ENCODE measurements around the gene LMX1B.

Gene LMX1B

GRCh38 chr9:126612813-126613641 lies 701 bp upstream of the LMX1B start:
- no peak for DNase-seq (ENCODE audit: low spot score)
- in situ Hi-C loops (cut with MboI; ENCODE audit: low sequenced_read_pairs, unreplicated experiment): no loop called here
- no peak for TF ChIP-seq CTCF (IDR thresholded peaks at IDR 0.05; ENCODE audit: borderline replicate concordance, control extremely low read depth, extremely low read depth, insufficient read depth, missing control alignments)

- in situ Hi-C loops (cut with MboI; ENCODE audit: low sequenced_read_pairs, unreplicated experiment): no loop called here
- DNase-seq (ENCODE audit: low spot score): no peak
- TF ChIP-seq CTCF (IDR thresholded peaks at IDR 0.05; ENCODE audit: borderline replicate concordance, control extremely low read depth, extremely low read depth, insufficient read depth, missing control alignments): no peak
These were observed 343 bp downstream of the LMX1B start for GRCh38 chr9:126614088-126614454.

- TF ChIP-seq CTCF (IDR thresholded peaks at IDR 0.05; ENCODE audit: borderline replicate concordance, control extremely low read depth, extremely low read depth, insufficient read depth, missing control alignments): no peak
- in situ Hi-C loops (cut with MboI; ENCODE audit: low sequenced_read_pairs, unreplicated experiment): no loop called here
- DNase-seq (ENCODE audit: low spot score): no peak
These were observed 922 bp downstream of the LMX1B start for GRCh38 chr9:126614455-126615244.

GRCh38 chr9:126615245-126615790 lies 1.6 kb downstream of the LMX1B start:
- TF ChIP-seq CTCF (IDR thresholded peaks at IDR 0.05; ENCODE audit: borderline replicate concordance, control extremely low read depth, extremely low read depth, insufficient read depth, missing control alignments): no peak
- no peak for DNase-seq (ENCODE audit: low spot score)
- in situ Hi-C loops (cut with MboI; ENCODE audit: low sequenced_read_pairs, unreplicated experiment): no loop called here

GRCh38 chr9:126615791-126616447 lies 2.2 kb downstream of the LMX1B start:
- no peak for TF ChIP-seq CTCF (IDR thresholded peaks at IDR 0.05; ENCODE audit: borderline replicate concordance, control extremely low read depth, extremely low read depth, insufficient read depth, missing control alignments)
- DNase-seq (ENCODE audit: low spot score): no peak
- in situ Hi-C loops (cut with MboI; ENCODE audit: low sequenced_read_pairs, unreplicated experiment): no loop called here

- in situ Hi-C loops (cut with MboI; ENCODE audit: low sequenced_read_pairs, unreplicated experiment): no loop called here
- TF ChIP-seq CTCF (IDR thresholded peaks at IDR 0.05; ENCODE audit: borderline replicate concordance, control extremely low read depth, extremely low read depth, insufficient read depth, missing control alignments): no peak
- no peak for DNase-seq (ENCODE audit: low spot score)
These were observed 2.8 kb downstream of the LMX1B start for GRCh38 chr9:126616521-126616976.
